ENCODE data around the gene HSPA9.

GRCh38 chr5:138549414-138549813 is 25.8 kb downstream of the HSPA9 start:
- TF ChIP-seq CTCF (IDR thresholded peaks at IDR 0.05) (no peak), POLR2A (IDR thresholded peaks at IDR 0.05) (no peak), POLR2AphosphoS5 (IDR thresholded peaks at IDR 0.05) (no peak)

All from transverse colon (tissue), 4 donors.